Measurements from ENCODE around the gene C2CD5.
"Not testable (repeated sequence)": the region's sequence is repeated elsewhere in the genome, so short reads cannot be mapped to it uniquely, and the experiment has no call there.

C2CD5 gene

DNA sequence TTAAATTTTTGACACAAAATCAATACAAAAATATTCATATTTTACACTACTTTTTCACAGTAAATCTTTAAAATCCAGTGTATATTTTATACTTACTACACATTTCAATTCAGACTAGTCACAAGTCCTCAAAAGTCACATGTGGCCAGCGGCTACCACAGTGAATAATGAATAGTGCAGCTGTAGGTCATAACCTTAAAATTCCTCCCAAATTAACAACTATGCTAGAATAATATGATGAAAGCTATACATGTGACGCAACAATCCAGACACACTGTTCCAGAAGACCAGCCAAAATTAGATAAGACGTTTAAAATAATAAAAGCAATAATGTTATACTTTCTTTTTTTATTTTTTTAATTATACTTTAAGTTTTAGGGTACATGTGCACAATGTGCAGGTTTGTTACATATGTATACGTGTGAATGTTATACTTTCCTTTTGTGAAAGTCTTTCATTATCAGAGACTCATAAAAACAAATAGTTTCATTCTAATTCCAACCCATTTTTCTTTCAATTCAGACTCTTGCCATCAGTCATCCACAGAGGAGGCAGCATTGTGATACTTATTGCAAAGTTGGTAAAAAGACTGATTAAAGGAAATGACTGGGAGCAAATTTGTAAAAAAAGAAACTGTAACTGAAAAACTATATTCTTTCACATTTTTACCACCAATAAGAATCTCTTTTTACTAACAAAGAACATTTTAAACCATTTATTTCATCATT lies 67.0 kb downstream of the C2CD5 start:
- DNase-seq, result no peak

DNA sequence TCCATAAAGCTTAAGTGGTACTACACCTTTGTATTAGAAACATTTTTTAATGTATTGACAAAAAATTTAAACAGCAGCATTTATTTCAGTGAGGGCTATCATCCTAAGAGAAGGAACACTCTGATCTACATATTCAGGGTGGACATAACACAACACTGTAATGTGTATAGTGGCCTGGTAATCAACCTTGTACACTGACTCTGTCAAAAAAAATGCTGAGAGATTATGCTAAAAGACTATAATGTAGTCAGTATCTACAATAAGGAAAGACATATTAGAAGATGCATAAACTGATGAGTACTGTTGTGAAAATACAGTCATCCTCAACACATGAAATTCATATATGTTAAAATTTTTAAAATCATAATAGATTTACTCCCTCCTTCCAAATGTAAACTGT lies 68.2 kb downstream of the C2CD5 start:
- no peak for DNase-seq

DNA sequence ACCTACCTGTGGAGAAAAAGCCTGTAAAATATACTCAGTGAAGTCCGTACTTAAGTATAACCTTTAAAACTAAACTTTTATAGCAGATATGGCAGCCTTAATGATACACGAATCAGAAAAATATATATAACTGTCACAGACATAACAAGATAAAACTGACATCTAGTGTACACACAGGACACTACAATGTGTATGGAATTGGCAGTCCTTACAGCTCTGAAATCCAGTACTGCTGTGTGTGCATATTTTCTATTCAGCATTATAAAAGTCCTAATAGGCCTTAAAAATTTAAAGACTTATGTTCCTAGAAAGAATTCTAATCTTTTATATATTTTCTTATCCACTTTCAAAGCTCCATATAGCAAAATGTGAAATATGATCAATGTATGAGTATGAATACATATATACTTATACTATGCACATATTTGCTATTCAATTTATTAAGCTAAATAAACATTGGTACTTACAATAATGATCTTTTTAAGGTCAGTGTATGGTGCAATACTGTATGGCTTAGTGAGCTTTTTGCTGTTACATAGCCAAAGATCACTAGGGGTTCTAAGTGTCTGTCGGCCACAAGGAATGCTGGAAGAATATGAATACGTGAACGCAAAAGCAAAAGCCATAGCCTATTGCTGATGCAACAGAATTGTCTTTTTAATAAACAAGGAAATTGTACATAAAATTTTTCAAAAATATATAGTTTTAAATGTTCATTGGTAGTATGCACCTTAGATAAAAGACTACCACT lies 69.2 kb downstream of the C2CD5 start:
- DNase-seq, result no peak

DNA sequence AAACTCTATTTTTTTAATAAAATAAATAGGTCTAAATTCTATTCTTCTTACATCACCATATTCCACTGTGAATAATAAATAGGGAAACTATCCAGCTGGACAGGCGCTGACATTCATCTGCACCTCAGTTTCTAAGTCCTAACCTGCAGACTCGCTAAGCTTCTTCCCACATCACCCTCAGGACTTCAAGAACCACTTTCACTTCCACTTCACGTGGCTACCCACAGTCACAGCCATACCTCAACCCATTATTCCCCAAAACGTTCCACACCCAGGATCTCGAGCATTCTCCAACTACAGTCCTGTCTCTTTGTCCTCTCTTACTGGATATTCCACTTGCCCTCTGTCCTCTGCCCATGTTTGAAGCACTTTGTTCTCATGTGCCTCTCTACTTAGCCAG lies 71.1 kb downstream of the C2CD5 start:
- DNase-seq, result no peak

DNA sequence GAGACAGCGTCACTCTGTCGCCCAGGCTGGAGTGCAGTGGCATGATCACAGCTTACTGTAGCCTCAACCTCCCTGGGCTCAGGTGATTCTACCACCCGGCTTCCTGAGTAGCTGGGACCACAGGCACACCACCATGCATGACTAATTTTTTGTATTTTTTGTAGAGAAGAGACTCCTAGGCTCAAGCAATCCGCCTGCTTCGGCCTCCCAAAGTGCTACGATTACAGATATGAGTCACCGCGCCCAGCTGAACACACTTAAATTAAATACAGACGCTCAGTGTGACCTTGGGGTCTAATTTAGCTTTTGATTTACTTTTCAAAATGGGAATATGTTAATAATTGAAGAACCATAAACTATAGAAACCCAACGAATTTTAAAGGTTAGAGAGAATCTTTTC lies 77.2 kb downstream of the C2CD5 start:
- DNase-seq, result no peak

- no peak for DNase-seq
Measured at GRCh38 chr12:22463306-22463705, 81.0 kb downstream of the C2CD5 start.

DNA sequence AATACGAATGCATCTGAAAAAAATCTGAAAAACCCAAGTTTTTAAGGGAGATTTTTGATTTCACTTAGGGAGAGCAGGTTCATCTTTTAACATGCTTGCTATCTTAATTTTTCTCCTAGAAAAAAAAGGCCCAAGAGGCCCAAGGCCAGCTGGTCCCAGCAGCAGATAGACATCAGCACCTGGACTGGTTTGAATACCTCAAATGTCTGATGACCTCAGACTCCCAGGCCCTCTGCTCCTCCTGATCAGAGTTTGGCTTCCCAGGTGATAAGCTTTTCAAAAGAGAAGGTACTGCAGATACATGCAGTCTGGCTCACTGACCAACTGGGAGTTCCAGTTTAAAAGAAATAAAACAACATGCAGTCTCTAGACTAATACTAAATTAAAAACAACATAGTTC lies 82.6 kb downstream of the C2CD5 start:
- no peak for DNase-seq

DNA sequence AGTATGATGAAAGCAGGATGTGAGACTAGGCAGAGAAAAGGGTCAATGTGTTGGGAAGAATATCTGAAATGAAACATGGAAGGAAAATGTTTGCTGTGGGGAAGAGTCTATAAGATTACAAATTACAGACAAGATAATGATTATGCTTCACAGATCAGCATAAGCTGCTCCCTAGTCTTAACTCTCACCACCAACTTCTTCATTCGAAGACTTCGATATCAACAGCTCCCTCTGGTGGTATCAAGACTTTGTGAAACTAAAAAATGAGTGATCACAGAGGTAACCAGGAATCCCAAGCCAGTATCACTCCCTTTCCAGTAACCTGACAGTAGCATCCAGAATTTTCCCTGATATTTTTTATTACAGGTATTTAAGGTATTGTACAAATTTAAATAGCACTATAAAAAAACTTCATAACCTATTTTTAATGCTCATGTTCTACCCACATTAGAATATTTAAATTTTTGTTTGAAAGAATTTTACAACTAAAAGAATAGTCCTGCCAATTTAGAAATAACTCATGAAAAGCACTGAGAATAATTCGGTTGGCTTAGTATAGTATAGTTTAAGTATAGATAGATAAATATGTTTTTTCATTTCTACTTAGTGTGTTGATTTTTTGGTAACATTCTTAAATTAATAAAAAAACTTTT lies 84.4 kb downstream of the C2CD5 start:
- peak; percentile 59 for DNase-seq

GRCh38 chr12:22458298-22458937 lies 85.9 kb downstream of the C2CD5 start:
- DNase-seq, result no peak

GRCh38 chr12:22457085-22457484 lies 87.3 kb downstream of the C2CD5 start:
- no peak for DNase-seq

DNA sequence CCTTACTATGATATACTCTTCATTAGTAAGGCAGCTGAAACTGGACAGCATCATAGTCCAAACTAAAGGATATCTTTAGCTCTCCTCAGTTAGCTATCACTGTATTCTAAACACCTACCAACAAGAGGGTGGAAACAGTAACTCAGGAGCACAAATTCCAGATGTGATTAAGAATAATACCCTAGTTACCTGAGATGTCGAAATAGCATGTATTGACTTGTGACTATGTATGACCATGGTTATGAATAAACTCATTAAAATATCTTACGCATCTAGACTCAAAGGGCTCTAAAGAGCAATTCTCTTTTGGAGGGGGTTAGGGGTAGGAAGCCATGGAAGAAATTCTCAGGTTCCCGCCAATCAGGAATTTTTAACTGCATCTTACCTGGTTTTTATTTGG lies 90.8 kb downstream of the C2CD5 start:
- DNase-seq, result no peak

GRCh38 chr12:22447223-22447622 lies 97.1 kb downstream of the C2CD5 start:
- no peak for DNase-seq

- not testable (repeated sequence) for DNase-seq
Measured at GRCh38 chr12:22444317-22444665, 100.1 kb downstream of the C2CD5 start.

DNA sequence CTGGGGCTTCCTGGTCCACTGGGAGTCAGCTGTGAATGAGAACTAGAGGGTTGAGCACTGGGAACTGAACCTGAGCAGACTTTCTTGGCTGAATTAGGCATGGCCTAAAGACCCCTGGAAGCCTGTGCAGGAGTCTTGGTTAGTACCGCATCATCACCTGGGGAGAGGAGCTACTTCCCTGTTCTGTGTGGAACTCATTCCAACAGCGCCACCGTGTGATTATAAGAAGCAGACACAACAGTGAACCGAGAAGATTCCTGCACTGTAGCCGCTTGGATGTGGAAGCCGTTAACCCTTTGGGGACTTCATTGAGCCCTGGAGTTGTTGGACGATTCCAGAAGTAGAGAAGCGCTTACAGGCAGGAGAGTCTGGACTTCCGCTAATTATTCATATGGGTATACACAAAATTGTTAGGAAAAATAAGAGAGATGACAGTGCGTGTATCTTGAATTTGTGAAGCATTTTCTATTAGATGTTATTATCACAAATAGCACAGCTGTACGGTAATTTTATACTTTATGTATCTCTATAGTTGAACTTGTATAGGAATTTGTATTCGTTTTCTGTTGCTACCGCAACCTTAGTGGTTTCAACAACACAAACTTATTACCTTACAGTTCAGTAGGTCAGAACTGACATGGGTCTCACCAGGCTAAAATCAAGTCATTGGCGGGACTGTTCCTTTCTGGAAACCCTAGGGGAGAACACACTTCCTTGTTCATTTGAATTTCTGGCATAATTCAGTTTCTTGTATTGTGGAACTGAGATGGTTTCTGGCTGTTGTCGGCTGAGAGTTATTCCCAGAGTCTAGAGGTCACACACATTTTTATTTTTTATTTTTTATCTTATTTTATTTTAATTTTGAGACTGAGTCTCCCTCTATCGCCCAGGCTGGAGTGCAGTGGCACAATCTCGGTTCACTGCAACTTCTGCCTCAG lies 100.7 kb downstream of the C2CD5 start:
- DNase-seq, result peak; percentile 80

DNA sequence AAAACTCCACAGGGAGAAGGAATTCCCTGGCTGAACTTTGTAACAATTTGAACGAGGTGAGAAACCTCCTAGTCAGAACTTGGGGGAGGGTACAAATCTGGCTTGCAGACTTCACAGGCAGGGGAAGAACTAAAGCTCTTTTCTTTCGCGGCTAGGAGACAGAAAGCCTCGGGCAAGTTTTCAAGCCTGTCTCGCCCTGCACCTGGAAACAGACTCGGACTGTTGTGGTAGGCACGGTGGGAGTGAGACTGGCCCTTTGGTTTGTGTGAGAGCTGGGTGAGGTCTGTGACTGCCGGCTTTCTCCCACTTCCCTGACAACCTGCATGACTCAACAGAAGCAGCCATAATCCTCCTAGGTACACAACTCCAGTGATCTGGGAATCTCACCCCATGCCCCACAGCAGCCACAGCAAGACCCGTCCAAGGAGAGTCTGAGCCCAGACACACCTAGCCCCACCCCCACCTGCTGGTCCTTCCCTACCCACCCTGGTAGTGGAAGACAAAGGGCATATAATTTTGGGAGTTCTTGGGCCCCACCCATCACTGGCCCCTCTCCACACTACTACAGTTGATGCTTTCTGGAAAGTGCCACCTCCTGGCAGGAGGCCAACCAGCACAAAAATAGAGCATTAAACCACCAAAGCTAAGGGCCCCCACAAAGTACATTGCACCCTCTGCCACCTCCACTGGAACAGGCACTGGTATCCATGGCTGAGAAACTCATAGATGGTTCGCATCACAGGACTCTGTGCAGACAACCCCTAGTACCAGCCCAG lies 107.1 kb downstream of the C2CD5 start:
- no peak for DNase-seq

- no peak for DNase-seq
Measured at GRCh38 chr12:22435583-22435982, 108.8 kb downstream of the C2CD5 start.

- no peak for DNase-seq
Measured at GRCh38 chr12:22431693-22432251, 112.6 kb downstream of the C2CD5 start.

DNA sequence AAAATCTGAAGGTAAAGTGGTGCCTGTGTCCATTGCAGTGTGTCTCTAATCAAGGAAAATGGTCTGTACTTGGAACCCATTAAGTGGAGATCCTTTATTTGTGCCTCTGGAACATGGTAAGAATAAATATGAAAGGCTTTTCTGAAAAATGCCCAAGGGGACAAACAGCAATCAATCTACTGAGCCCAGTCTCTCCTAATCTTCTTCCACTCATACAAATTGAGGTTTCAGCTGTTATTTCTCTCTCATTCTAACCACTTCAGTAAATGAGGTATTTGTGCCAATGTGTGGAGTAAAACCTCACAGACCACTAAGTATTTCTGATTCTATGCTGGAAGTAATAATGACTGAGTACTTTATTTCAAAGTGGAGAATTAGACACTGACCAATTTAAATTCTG lies 127.5 kb downstream of the C2CD5 start:
- DNase-seq, result no peak

DNA sequence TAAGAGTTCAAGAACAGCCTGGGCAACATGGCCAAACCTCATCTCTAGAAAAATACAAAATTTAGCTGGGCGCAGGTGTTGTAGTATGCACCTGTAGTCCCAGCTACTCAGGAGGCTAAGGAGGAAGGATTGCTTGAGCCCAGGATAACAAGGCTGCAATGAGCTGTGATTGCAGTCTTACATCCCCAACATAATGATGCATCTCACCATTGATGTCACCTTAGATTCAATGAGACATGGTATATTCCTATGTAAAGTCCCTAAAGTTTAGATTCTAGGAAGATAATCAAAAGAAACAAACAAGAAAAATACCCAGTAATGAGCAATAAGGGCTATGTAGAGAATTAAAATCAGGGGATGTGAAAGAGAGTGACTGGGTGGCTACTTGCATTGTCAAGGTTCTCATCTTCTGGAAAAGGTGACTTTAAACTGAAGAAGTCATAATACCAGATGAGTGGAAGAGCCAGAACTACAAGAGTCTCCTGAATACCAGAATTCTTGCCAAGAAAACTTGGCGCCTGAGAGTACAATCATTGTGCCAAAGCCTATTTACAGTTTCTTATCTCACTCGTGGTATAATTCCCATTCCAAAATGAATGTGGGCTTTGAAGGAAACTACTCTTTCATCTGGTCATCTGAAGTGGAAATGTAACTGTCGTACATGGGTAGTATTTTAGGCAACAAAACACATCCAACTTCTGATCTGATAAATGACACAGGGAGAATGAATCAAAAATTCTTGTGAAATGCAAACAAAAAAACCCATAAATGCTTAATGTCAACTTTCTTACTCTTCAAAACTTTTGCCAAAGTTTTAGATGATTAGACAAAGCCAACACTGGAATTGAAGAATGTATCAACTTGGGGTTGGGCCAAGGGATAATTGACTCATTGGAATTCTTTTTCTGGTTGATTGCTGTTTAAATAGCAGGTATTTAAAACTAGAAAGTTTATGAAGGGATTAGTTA lies 128.7 kb downstream of the C2CD5 start:
- no peak for DNase-seq

DNA sequence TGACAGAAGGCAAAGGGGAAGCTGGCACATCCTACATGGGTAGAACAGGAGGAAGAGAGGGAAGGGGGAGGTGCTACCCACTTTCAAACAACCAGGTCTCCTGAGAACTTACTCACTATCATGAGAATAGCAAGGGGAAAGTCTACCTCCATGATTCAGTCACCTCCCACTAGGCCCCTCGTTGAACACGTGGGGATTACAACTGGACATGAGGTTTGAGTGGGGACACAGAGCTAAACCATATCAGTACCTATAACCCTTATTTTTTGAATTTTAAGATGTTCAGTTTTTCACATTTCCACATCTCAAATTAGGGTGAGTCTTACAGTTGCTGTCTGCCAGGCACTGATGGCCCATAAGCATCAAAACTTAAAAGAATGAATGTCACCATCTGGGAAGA lies 129.6 kb downstream of the C2CD5 start:
- no peak for DNase-seq

All from CD4-positive, alpha-beta T cell treated with Interleukin-10 for 1 hour (primary cell).